HG03139 (cell line): ENCODE measurements around the gene PPP4R3A.
"Not testable (repeated sequence)": the region's sequence is repeated elsewhere in the genome, so short reads cannot be mapped to it uniquely, and the experiment has no call there.

Experiments
- ATAC-seq: cut with Tn5 transposase; IDR thresholded peaks from one replicate; pipeline ENCODE4 v1.9.1; 2021; ENCODE audit not compliant: unreplicated experiment

The PPP4R3A gene

DNA sequence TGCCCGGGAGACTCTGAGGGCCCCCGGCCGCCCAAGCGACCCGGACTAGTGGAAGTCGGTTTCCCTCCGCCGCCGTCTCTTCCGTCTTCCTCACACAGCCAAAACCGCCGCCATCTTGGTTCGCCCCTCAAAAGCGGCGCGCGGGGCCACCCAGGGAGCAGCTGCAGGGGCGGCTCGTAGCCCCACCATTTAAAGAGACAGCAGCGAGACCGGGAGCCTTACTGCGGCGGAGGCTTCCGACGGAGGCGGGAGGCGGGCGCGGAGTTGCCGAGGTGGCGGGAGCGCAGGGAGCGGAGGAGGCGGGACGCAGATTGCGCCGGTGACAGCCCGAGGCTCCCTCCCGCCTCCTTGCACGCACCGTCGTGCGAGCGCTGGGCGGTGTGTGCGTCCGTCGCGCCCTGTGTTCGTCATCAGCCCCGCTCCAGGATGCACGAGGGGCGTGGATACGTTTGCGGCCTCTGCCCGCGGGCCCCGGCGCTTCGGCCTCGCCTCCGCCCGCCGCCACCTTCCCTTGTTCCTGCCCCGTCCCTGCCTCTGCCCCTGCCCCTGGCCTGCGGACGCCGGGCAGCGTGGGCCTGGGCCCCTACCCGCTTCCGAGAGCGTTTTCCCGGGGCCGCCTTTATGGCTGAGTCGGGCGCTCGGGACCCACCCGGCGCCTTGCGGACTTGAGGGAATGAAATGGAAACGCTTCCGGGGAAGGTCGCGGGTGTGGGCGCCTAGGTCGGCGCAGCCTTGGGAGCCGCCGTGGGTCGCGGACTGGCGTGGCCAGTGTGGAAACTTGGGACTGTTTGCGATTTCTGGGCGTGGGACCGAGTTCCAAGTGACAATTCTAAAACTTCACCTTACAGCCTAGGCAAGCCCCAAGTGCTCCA is at the start of gene PPP4R3A:
TSS of gene PPP4R3A (minus strand) at position 140 of the 872 bp plus-strand sequence. CDS start 663 bp downstream, outside the sequence.
- ATAC-seq = peak; percentile 71

DNA sequence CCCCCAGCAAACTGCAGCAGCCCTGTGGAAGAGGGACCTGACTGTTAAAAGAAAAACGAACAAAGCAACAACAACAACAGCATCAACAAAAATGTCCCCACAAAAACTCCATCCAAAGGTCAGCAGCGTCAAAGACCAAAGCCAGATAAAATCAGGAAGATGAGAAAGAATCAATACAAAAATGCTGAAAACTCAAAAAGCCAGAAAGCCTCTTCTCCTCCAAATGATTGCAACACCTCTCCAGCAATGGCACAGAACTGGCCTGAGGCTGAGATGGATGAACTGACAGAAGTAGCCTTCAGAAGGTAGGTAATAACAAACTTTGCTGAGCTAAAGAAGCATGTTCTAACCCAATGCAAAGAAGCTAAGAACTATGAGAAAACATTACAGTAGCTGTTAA is 45.4 kb upstream of the PPP4R3A start:
- no peak for ATAC-seq

DNA sequence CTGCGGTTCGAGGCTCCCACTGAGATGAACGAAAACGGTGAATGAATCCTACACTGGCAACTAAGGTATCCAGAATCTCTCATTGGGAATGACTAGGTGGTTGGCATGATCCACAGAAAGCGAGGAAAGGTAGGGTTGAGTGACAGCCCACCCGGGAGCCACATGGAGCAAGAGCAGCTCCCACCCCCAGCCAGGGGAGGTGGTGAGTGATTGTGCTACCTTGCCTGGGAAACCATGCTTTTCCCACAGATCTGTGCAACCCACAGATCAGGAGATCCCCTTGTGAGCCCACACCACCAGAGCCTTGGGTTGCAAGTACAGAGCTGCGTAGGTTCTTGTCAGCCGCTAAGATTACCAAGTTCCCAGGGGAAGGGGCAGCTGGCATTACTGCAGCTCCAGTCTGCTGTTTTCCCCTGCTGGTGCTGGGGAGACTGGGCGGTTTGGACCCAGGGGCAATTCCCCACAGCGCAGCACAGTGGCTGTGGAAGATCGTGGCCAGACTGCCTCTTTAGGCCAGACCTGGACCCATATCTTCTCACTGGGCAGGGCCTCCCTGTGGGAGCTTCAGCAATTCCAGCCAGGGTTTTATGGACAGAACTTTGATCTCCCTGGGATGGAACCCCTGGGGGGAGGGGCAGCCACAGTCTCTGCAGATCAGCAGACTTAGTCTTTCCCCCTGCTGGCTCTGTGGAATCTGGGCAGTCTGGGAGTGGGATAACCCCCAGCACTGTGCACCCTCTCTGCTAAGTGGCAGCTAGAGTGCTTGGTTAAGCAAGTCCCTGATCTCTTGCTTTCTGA is 44.6 kb upstream of the PPP4R3A start:
- ATAC-seq = no peak

DNA sequence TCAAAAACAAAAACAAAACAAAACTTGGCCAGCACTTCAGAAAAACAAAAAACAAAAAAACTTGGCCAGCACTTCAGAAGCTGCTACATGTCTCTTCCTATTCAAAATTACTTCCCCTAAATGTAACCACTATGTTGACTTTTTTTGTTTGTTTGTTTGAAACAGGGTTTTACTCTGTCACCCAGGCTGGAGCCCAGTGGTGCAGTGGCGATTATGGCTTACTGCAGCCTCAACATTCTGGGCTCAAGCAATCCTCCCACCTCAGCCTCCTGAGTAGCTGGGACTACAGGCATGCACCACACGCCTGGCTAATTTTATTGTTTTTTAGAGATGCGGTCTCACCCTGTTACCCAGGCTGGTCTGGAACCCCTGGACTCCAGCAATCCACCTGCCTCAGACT is 38.0 kb upstream of the PPP4R3A start:
- no peak for ATAC-seq

DNA sequence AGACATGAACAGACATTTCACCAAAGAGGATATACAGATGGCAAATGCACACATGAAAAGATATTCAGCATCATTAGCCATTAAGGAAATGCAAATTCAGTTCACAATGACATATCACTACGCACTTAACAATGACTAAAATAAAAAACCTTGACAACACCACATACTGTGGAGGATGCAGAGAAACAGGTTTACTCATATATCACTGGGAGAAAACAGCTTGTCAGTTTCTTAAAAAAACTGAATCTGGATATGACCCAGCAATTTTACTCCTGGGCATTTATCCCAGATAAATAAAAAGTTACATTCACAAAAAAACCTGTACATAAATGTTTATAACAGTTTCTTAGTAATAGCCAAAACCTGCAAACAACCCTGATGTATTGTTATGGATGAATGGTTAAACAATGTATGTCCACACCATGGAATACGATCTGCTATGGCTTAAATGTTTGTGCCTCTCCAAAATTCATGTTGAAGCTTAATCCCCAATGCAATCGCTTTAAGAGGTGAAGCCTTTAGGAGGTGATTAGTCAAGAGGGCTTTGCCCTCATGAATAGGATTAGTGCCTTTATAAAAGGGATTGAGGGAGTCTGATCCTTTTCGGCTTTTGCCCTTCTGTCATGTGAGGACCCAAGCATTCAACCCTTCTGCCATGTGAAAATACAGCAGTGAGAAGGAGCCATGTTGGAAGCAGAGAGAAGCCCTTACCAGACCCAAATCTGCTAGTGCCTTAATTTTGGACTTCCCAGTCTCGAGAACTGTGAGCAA is 36.0 kb upstream of the PPP4R3A start:
- ATAC-seq = no peak

DNA sequence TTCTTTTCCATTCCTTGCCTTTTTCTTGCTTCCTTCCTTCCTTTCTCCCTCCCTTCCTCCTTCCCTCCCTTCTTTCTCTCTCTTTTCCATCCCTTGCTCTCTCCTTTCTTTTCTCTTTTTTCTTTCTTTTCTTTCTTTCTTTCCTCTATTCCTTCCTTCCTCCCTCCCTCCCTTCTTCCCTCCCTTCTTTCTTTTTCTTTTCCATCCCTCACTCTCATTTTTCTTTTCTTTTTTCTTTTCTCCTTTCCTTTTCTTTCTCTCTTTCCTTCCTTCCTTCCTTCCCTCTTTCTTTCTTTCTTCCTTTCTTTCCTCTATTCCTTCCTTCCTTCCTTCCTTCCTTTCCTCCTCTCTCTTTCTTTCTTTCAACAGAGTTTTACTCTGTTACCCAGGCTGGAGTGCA is 35.1 kb upstream of the PPP4R3A start:
- ATAC-seq = no peak

DNA sequence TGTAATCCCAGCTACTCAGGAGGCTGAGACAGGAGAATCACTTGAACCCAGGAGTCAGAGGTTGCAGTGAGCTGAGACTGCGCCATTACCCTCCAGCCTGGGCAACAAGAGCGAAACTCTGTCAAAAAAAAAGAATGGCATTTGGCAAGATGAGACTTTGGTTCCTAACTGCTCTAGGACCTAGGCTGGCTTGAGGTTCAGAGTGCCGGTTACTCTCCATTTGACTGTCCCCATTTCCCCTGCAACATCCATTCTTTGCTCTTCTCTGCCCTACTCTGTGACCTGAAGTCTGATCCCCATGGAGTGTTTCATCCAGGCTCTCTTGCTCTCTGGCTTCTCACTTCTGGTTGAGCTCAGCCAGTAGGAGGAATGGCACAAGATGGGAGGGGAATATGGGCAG is 26.2 kb upstream of the PPP4R3A start:
- ATAC-seq = no peak

DNA sequence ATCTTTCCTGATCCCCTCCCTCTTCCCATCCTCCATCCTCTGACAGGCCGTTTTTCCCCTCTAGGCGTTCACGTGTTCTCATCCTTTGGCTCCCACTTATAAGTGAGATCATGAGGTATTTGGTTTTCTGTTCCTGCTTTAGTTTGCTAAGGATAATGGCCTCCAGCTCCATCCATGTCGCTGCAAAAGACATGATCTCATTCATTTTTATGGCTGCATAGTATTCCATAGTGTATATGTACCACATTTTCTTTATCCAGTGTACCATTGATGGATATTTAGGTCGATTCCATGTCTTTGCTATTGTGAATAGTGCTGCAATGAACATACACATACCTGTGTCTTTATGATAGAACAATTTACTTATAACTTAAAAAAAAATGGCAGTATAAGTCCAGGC is 23.9 kb upstream of the PPP4R3A start:
- ATAC-seq = not testable (repeated sequence)

DNA sequence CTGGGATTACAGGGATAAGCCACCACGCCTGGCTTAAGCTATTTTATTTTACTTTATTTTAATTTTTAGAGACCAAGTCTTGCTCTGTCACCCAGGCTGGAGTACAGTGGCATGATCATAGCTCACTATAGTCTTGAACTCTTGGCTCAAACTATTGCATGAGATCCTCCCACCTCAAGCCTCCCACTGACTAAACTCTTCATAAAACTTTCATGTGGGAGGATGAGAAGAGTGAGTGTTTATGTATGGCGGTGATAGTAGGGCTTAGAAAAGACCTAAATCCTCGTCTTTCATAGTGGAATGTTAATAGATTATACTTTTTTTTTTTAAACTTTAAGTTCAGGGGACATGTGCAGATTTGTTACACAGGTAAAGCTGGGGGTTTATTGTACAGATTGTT is 23.5 kb upstream of the PPP4R3A start:
- no peak for ATAC-seq

DNA sequence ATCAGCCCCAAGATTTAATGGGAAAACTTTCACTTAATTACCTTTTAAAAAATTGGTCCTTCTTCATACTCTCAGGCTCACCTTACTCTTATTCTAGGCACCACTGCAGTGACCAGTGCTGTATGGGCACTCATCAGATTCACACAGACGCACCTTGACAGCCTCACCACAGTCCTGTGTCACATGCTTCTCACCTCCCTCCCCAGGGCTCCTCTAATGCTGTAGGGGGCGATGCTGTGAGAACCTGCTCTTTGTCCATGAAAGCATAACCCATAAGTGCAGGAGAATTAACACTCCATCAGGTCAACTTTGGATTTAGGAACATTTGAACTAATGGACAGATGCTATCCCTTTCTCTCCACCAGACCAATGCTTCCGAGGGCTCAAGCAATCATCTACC is 13.9 kb upstream of the PPP4R3A start:
- no peak for ATAC-seq

DNA sequence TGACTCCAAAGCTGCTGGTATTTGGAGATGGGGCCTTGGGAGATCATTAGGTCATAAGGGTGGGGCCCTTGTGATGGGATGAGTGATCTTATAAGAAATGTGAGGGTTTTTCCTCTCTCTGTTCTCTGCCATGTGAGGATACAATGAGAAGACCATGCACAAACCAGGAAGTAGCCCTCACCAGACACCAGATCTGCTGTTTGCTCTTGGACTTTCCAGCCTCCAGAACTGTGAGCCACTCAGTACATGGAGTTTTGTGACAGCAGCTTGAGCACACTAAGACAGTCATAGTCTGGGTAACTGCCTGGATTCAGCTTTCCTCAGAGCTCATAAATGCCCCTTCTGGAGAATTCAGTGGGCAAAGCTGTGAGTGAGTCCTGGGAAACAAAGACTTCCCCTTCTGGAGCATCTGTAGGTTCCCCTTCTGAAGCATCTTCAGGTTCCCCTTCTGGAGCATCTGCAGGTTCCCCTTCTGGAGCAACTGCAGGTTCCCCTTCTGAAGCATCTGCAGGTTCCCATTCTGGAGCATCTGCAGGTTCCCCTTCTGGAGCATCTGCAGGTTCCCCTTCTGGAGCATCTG is 11.0 kb upstream of the PPP4R3A start:
- no peak for ATAC-seq

DNA sequence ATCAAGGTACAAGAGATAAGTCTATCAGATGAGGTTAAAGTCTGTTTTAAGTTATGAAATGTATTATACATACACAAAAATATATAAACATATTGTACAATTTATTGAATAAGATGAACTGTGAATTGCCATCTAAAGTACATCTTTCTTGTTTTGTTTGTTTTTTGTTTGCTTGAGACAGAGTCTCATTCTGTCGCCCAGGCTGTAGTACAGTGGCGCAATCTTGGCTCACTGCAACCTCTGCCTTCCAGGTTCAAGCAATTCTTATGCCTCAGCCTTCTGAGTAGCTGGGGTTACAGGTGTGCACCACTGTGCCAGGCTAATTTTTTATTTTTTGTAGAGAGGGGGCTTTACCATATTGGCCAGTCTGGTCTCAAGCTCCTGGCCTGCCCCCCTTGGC is 10.0 kb upstream of the PPP4R3A start:
- no peak for ATAC-seq

DNA sequence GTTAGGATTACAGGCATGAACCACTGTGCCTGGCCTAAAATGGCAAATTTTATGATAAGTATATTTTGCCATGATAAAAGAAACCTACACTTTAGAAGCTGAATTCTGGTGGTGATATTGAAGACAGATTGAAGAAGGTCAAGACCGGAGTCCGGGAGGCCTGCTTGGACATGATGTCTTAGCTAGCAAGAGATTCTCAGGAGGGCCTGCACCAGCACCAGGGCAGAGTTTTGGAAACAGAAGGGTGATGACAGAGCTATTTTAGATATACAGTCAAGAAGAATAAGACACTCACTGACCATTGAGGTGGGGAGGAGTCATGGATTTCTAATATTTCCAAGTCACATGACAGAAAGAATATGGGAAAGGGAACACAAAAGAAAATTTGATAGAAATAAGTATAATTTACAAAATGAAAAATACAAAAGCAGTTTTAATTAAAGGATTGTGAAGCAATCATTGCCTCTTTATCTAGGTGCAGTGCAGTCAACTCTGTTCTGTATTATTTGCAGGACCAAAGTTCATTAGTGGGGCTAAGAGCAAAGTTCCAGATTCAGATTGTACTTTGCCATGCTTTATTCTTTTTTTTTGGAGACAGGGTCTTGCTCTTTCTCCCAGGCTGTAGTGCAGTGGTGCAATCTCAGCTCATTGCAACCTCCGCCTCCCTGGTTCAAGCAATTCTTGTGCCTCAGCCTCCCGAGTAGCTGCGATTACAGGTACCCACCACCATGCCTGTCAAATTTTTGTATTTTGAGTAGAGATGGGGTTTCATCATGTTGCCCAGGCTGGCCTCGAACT is 9.3 kb upstream of the PPP4R3A start:
- no peak for ATAC-seq

DNA sequence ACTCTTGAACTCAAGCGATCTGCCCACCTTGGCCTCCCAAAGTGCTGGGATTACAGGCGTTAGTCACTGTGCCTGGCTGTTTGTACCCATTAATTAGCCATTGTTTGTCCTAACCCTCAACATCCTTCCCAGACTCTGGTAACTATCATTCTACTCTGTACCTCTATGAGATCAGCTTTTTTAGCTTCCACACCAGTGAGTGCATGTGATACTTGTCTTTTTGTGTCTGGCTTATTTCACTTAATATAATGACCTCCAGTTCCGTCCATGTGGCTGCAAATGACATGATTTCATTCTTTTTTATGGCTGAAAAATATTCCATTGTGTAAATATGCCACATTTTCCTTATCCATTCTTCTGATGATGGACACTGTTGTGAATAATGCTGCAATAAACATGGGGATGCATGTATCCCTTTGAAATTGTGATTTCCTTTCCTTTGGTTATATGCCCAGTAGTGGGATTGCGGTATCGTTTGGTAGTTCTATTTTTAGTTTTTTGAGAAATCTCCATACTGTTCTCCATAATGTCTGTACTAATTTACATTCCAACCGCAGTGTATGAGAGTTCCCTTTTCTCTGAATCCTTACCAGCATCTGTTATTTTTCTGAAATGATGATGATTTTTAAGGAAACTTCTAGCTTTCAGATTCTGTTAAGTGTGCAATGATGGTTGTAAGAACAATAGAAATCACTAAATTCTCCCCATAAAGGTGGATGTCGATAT is 6.7 kb upstream of the PPP4R3A start:
- no peak for ATAC-seq

DNA sequence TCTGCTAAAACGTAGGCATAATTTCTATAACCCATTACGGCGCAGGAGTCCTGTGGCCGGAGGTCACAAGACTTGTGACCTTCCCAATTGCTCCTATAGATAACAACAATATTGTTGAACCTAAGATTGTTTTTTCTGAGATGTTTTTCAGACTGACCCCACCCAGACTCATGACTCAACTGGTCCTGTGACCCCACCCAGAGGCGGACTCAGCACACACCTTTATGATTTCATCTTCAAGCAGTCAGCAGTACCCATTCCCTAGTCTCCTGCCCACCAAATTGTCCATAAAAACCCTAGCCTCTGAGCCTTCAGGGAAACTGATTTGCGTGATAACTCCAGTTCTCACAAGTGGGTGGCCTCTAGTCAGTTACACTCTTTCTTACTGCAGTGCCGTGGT is 5.9 kb upstream of the PPP4R3A start:
- no peak for ATAC-seq

DNA sequence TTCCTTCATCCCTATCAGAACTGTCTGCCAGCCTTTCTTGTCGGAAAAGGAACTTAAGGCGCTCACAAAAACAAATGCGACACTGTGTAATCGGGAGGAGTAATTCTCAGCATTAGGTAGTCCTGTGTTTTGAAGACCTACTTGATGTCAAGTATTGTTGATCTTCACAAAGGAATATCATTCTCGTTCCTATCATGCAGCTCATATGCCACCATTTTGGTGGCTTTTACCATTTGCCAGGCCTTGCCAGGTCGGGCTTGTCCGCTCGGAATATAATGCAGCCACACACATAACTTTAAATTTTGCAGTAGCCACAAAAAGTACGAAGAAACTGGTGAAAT is 903 bp upstream of the PPP4R3A start:
- ATAC-seq = no peak

DNA sequence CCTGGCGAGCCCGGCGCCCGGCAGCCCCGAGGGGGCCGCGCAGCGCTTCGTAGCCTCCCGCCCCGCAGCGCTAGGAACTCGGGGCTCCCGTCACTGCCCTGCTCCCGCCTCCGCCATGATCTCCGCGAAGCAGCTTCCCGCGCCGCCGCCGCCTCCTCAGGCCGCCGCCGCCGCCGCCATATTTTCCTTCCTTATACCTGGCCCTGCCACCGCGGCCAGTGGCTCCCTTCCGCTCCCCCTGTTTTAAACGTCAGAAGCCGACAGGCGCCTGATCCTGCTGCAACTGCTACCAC is 286 bp downstream of the PPP4R3A start:
- ATAC-seq = peak; percentile 26

DNA sequence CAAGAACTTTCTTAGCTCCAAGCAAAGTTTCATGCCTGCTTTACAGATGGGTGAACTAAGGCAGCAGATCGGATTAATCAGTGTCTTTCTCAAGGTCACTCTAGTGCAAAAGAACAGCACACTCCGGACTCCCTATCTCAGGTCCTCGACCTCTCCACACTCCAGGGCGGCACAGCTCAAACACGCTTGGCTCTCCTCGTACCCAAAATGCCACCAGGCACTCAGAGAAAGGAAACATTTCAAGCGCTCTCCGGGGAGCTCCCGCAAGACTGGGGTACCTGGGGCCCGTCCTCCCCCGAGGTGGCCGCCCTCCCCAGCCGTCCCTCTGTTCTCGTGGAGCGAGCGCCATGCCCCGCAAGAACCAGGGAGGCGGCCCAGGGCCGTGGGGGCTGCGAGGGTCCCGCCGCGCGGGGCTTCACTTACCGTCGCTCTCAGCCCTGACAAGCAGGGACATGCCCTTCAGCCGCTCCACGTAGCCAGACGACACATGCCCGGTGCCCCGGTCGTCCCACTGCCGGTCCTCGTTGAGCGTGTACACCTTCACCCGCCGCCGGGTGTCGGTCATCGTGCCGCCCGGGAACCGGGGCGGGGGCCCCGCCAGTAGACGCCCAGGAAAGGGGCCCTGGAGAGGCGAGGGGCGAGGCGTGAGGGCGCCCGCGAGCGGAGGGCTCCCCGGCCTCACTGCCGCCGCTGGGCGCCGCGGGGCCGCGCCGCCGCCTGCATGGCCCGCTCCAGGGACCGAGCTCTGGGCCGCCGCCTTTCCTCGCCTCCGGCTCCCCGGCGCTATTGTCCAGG is 830 bp downstream of the PPP4R3A start:
- peak; percentile 15 for ATAC-seq

DNA sequence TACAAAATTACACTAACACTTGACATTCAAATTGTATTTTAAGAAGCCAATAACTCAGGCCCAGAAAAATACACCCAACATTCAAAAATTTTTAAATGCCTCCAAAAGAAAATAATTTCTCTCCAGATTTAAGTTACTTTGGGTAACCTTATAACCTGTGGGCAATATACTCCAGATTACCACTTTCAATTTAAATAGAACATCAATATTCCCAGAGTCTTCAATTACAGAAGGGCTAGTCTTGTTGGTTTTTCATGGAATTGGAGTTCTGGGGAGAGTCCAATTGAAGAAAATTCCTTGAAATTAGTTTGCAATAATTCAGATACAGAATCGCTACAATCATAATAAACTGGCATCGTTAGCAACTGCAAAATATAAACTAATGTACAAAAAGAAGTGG is 2.0 kb downstream of the PPP4R3A start:
- no peak for ATAC-seq
